Keratinocyte (primary cell): Measurements from ENCODE around the gene CDCA3. TPM values are rescaled to one million over a fixed set of nuclear protein-coding genes. Genes with fewer than 3 reads are reported as not detected.

ENCODE experiments used
- DNase-seq: peaks from one replicate; pipeline ENCODE4 v3.0.0-alpha.2; 2011; ENCODE audit warnings: low read depth, missing footprints, low spot score
- FAIRE-seq: peaks from 2 replicates; lab custom pipeline; 2011; peaks lifted over from hg19 to GRCh38; lab: Jason Lieb, UNC
- H2AFZ ChIP-seq: 2 replicates; pipeline ENCODE4 v1.6.0; 2012; ENCODE audit warnings: low read length, control low read depth, inconsistent platforms; ENCODE audit not compliant: control insufficient read depth
- H3K27ac ChIP-seq: 2 replicates; pipeline ENCODE4 v1.5.1; 2011; ENCODE audit warnings: low read length; ENCODE audit not compliant: control insufficient read depth, insufficient read depth
- H3K27me3 ChIP-seq: 3 replicates; pipeline ENCODE4 v1.6.0; 2011; ENCODE audit warnings: low read length; ENCODE audit not compliant: control insufficient read depth, insufficient read depth; ENCODE audit errors: extremely low read depth
- H3K36me3 ChIP-seq, 2 experiments: 2 replicates in 1 of 2; 3 replicates in 1 of 2; pipeline ENCODE4 v1.5.1; 2011; ENCODE audit warnings: low read length in 2 of 2, mild to moderate bottlenecking in 1 of 2; ENCODE audit not compliant: control insufficient read depth in 2 of 2, insufficient read depth in 2 of 2; ENCODE audit errors: extremely low read depth in 1 of 2
- H3K4me1 ChIP-seq: 3 replicates; pipeline ENCODE4 v1.5.1; 2011; ENCODE audit warnings: low read length; ENCODE audit not compliant: control insufficient read depth, insufficient read depth; ENCODE audit errors: extremely low read depth
- H3K4me2 ChIP-seq: 3 replicates; pipeline ENCODE4 v1.6.0; 2011; ENCODE audit warnings: low read depth, low read length; ENCODE audit not compliant: control insufficient read depth, insufficient read depth; ENCODE audit errors: extremely low read depth
- H3K4me3 ChIP-seq, 3 experiments: fragments of 200-600 bp in 1 of 3; sonication (generic) in 1 of 3; 2 replicates in 2 of 3; 3 replicates in 1 of 3; pipeline ENCODE4 v1.5.1; 2011 to 2016; ENCODE audit warnings: low read length in 3 of 3, mild to moderate bottlenecking in 3 of 3, control low read depth in 2 of 3, inconsistent platforms in 1 of 3, low read depth in 1 of 3, mixed read lengths in 1 of 3, mixed run types in 1 of 3, moderate library complexity in 1 of 3; ENCODE audit not compliant: control insufficient read depth in 2 of 3, insufficient read depth in 2 of 3; ENCODE audit errors: extremely low read depth in 1 of 3
- H3K79me2 ChIP-seq: 2 replicates; pipeline ENCODE4 v1.6.0; 2012; ENCODE audit warnings: low read length; ENCODE audit not compliant: control insufficient read depth, insufficient read depth
- H3K9ac ChIP-seq: 3 replicates; pipeline ENCODE4 v1.6.0; 2011; ENCODE audit warnings: low read length; ENCODE audit not compliant: control insufficient read depth, insufficient read depth; ENCODE audit errors: extremely low read depth
- H3K9me1 ChIP-seq: 3 replicates; pipeline ENCODE4 v1.6.0; 2011; ENCODE audit warnings: low read length; ENCODE audit not compliant: control insufficient read depth, insufficient read depth; ENCODE audit errors: extremely low read depth
- H3K9me3 ChIP-seq: 2 replicates; pipeline ENCODE4 v1.5.1; 2012; ENCODE audit warnings: low read depth, low read length; ENCODE audit not compliant: control insufficient read depth
- H4K20me1 ChIP-seq: 3 replicates; pipeline ENCODE4 v1.6.0; 2011; ENCODE audit warnings: low read length; ENCODE audit not compliant: control insufficient read depth, insufficient read depth; ENCODE audit errors: extremely low read depth
- EZH2 ChIP-seq: IDR thresholded peaks from one replicate; pipeline ENCODE4 v1.6.1; 2012; ENCODE audit warnings: inconsistent platforms, mild to moderate bottlenecking, low read length, moderate library complexity
- dilution Hi-C: fragments of 300-500 bp; cut with MboI; formaldehyde crosslinking; loops from one replicate; pipeline ENCODE4 v1.7.0; 2020; ENCODE audit warnings: low sequenced_read_pairs; ENCODE audit not compliant: extremely low pct_ligation_motif_present
- polyA plus RNA-seq, 5 experiments: library from polyadenylated mRNA; depleted of rRNA in 3 of 5; stranded (reverse) in 3 of 5; stranded (forward) in 1 of 5; unstranded in 1 of 5; fragments of >200 nt; gene quantifications; 1 replicate in 1 of 5; 2 replicates in 3 of 5; 3 replicates in 1 of 5; pipeline versions ENCODE4 v1.2.1 to v1.2.3, GENCODE V29; 2011 to 2012; ENCODE audit warnings: missing spikeins in 2 of 5, low read depth in 1 of 5, low replicate concordance in 1 of 5
- TF ChIP-seq, protein P1 (sequence below), 3 experiments: IDR thresholded peaks in 1 of 3; conservative IDR thresholded peaks in 1 of 3; optimal IDR thresholded peaks in 1 of 3; 2 replicates in 2 of 3; 3 replicates in 1 of 3; pipeline versions ENCODE3 to v1.5.1; 2011; ENCODE audit warnings: low read length in 3 of 3, mild to moderate bottlenecking in 3 of 3, moderate library complexity in 2 of 3, control low read depth in 1 of 3, inconsistent platforms in 1 of 3; ENCODE audit not compliant: insufficient read depth in 2 of 3; ENCODE audit errors: extremely low read depth in 1 of 3

The CDCA3 gene
- polyA plus RNA-seq, 1 donor (not counting 4 experiments of a cell fraction or from before 2014, with no cell fraction given): 15.0 TPM

DNA sequence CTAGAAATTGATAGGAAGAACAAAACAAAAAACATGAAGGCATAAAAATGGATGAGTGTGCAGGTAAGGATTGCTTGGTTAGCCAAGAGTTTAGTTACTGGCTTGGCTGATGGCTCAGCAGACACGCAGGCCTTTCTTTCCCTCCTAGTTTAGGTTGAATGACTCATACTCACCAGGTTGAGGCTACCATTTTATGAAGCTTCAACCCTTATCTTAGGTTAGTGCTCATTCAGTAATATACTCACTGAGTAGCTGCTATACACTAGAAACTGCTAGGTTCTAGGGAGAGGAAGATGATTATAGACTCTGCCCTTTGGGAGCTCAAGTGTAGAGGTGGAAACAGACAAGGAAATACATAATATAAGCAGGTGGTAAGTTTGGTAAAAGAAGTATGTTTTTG lies 16.8 kb downstream of the CDCA3 start:
- TF ChIP-seq EZH2: no peak
- TF ChIP-seq, protein P1, sequence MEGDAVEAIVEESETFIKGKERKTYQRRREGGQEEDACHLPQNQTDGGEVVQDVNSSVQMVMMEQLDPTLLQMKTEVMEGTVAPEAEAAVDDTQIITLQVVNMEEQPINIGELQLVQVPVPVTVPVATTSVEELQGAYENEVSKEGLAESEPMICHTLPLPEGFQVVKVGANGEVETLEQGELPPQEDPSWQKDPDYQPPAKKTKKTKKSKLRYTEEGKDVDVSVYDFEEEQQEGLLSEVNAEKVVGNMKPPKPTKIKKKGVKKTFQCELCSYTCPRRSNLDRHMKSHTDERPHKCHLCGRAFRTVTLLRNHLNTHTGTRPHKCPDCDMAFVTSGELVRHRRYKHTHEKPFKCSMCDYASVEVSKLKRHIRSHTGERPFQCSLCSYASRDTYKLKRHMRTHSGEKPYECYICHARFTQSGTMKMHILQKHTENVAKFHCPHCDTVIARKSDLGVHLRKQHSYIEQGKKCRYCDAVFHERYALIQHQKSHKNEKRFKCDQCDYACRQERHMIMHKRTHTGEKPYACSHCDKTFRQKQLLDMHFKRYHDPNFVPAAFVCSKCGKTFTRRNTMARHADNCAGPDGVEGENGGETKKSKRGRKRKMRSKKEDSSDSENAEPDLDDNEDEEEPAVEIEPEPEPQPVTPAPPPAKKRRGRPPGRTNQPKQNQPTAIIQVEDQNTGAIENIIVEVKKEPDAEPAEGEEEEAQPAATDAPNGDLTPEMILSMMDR (optimal IDR thresholded peaks at IDR 0.05 in 1 of 3, IDR thresholded peaks at IDR 0.05 in 1 of 3, conservative IDR thresholded peaks at IDR 0.05 in 1 of 3; ENCODE audit: extremely low read depth in 1 of 3, insufficient read depth in 2 of 3, low read length in 3 of 3): no peak
- H3K4me1 ChIP-seq: no peaks in the 10 kb centered on the region
- H3K4me2 ChIP-seq: no peak overlapping the region
- no peak overlapping the region for H3K4me3 ChIP-seq
- H3K27me3 ChIP-seq: peaks cover 20% of the 10 kb centered on the region
- no peak overlapping the region for H3K9ac ChIP-seq
- no peaks in the 10 kb centered on the region for H3K79me2 ChIP-seq
- H3K9me1 ChIP-seq: no peaks in the 10 kb centered on the region
- no peak overlapping the region for H3K27ac ChIP-seq
- no peaks in the 10 kb centered on the region for H3K9me3 ChIP-seq
- no peak overlapping the region for H2AFZ ChIP-seq
- DNase-seq (no peak), FAIRE-seq (no peak)
- dilution Hi-C loops: no loop called here
- peaks cover 2% of the 10 kb centered on the region for H4K20me1 ChIP-seq
- peaks cover 0 to 3% of the 10 kb centered on the region in 2 experiments for H3K36me3 ChIP-seq

DNA sequence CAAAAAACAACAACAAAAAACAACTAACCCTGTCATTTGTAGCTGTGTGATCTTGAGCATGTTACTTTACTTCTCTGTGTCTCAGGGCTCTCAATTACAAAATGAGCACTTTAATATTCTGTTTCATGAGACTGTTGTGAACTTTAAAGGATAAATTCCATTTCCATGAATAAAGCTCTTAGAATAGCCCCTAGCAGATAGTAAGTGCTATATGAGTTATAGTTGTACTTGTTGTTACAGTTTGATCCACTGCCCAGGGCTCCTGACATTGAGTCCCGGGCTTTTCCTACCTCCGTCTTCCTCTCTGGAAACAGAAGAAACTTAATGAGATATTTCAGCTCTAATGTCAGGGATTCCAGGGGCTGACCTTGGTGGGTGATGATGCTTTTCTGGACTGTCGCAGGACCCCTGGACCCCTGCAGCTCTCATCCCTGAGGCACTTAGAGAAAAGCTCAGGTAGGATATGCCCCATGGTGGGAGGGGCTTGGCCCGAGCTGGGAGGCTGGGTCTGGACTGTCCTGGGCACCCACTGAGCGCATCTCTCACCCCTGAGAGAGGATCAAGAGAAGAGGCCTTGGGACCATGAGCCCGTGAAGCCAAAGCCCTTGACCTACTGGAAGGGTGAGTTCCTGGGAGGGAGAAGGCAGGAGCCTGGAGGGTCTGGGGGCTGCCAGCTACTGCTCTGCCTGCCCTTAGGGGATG lies 17.7 kb downstream of the CDCA3 start:
- no peaks in the 10 kb centered on the region for H3K4me1 ChIP-seq
- H2AFZ ChIP-seq: no peak overlapping the region
- H3K9ac ChIP-seq: no peak overlapping the region
- TF ChIP-seq, protein P1 (optimal IDR thresholded peaks at IDR 0.05 in 1 of 3, IDR thresholded peaks at IDR 0.05 in 1 of 3, conservative IDR thresholded peaks at IDR 0.05 in 1 of 3; ENCODE audit: extremely low read depth in 1 of 3, insufficient read depth in 2 of 3, low read length in 3 of 3): no peak
- no peak for TF ChIP-seq EZH2
- H4K20me1 ChIP-seq: no peaks in the 10 kb centered on the region
- no peaks in the 10 kb centered on the region for H3K36me3 ChIP-seq
- H3K4me2 ChIP-seq: no peak overlapping the region
- H3K9me1 ChIP-seq: no peaks in the 10 kb centered on the region
- H3K27ac ChIP-seq: no peak overlapping the region
- H3K79me2 ChIP-seq: no peaks in the 10 kb centered on the region
- H3K4me3 ChIP-seq: no peak overlapping the region
- DNase-seq (no peak), FAIRE-seq (no peak)
- peaks cover 27% of the 10 kb centered on the region for H3K27me3 ChIP-seq
- dilution Hi-C loops: no loop called here
- H3K9me3 ChIP-seq: no peaks in the 10 kb centered on the region
